ENCODE data around the gene KNDC1.

Gene KNDC1

GRCh38 chr10:133273534-133274143 is 113.6 kb downstream of the KNDC1 start:
- no peak overlapping the region for H3K4me3 ChIP-seq (replicated peaks; ENCODE audit: low read depth, low read length)
- no peaks in the 10 kb centered on the region for H3K27me3 ChIP-seq (replicated peaks; ENCODE audit: control insufficient read depth, insufficient read depth, low read length)
- TF ChIP-seq CTCF (IDR thresholded peaks at IDR 0.05; ENCODE audit: insufficient read depth, low read length, poor library complexity, severe bottlenecking) = no peak
- no peak for DNase-seq (ENCODE audit: extremely low read depth, insufficient read length)
- H3K36me3 ChIP-seq (ENCODE audit: control insufficient read depth, insufficient read depth, low read length) = peaks cover 24% of the 10 kb centered on the region

- DNase-seq (ENCODE audit: extremely low read depth, insufficient read length) = peak; percentile 83
- peak; percentile 12 for TF ChIP-seq CTCF (IDR thresholded peaks at IDR 0.05; ENCODE audit: insufficient read depth, low read length, poor library complexity, severe bottlenecking)
- peak overlapping the region; percentile 92 for H3K4me3 ChIP-seq (replicated peaks; ENCODE audit: low read depth, low read length)
Measured at GRCh38 chr10:133274751-133275683, 115.0 kb downstream of the KNDC1 start.

GRCh38 chr10:133275684-133276092 is 115.7 kb downstream of the KNDC1 start:
- H3K27me3 ChIP-seq (replicated peaks; ENCODE audit: control insufficient read depth, insufficient read depth, low read length) = no peaks in the 10 kb centered on the region
- DNase-seq (ENCODE audit: extremely low read depth, insufficient read length) = peak; percentile 72
- TF ChIP-seq CTCF (IDR thresholded peaks at IDR 0.05; ENCODE audit: insufficient read depth, low read length, poor library complexity, severe bottlenecking) = peak; percentile 69
- H3K4me3 ChIP-seq (replicated peaks; ENCODE audit: low read depth, low read length) = peak overlapping the region; percentile 92
- peaks cover 14% of the 10 kb centered on the region for H3K36me3 ChIP-seq (ENCODE audit: control insufficient read depth, insufficient read depth, low read length)

More at GRCh38 chr10:133274751-133275683, 115.0 kb downstream of the KNDC1 start:
- Histone ChIP-seq H3K36me3 (ENCODE audit: control insufficient read depth, insufficient read depth, low read length) (peaks cover 18% of the 10 kb centered on the region), H3K27me3 (replicated peaks; ENCODE audit: control insufficient read depth, insufficient read depth, low read length) (no peaks in the 10 kb centered on the region)
